NCI-H1417 (cell line): Measurements from ENCODE around the gene NDUFS8.

Source experiments
- DNase-seq, 3 experiments: peaks; one replicate each; lab custom pipeline; 2025; lab: John Stamatoyannopoulos, UW

Gene NDUFS8

GRCh38 chr11:68036717-68037239 is 6.3 kb downstream of the NDUFS8 start:
- no peak for DNase-seq

DNA sequence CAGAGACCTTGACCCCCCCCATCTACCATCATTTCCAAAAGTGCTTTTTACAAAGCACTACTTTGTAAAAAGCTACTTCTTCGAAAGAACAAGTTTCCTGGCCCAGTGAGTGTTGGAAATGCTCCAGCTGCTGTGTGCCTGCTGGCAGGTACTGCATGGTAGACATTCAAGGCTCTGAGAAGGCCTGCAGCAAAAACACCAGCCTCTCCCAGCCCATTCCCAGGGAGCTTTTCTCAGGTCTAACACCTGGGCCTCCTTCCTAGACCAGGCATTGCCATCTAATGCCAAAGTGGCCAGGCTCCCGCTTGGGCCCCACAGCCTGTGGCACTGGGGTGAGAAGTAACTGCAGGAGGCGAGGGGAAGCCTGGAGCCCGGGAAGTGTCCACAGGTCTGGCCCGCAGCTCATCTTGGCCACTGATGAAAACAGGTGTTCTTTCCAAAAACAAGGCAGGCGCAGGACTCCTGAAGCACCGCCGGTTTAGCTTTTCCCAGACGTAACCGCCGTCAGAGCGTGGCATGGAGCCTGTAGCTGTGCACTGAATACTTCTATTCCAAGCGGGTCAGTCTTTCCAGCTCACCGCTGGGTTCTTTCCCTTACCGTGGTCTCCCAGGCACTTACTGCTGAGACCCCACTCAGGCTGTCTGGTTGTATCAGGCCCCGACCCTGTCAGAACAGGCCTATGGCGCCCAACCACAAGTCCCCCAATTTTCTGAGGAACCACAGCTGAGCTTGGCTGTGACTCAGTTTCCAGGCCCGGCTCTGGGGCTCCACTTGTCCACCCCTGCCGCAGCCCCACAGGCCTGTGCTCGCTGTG is 7.1 kb downstream of the NDUFS8 start:
- DNase-seq: no peak

GRCh38 chr11:68038226-68038717 is 7.8 kb downstream of the NDUFS8 start:
- peak in 2 of 3 experiments; percentile 31 to 63 for DNase-seq

- DNase-seq: no peak
Observed at GRCh38 chr11:68038718-68039525, 8.4 kb downstream of the NDUFS8 start, which contains the start of gene TCIRG1. Gene TCIRG1, plus strand, starts transcription at chr11:68039025. Its CDS starts 2,247 bp downstream, at chr11:68041272.

DNA sequence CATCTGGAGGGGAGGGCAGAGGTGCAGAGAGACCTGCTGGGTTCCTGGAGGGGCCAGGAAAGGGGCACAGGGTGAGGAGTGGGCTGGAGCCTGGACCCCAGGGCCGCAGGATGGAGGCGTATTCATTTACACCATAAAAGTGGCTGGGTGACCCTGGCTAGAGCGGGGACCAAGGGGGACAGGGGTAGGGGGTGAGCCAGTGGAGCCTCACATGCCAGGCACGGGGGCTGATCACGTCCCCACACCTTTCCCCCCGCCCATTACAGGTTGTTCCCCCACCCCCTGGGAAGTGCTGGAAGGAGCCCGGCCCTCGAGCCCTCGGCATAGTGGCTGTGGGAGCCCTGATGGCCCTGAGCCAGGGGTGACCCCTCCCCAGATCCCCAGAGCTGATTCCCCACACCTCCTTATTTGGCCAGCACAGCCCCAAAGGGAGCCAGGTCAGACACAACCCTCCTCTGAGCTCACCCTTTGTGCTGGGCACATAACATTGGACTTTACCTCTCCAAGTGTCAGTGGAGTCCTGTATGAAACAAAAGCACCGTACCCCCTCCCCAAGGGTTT is 9.1 kb downstream of the NDUFS8 start:
- no peak for DNase-seq

DNA sequence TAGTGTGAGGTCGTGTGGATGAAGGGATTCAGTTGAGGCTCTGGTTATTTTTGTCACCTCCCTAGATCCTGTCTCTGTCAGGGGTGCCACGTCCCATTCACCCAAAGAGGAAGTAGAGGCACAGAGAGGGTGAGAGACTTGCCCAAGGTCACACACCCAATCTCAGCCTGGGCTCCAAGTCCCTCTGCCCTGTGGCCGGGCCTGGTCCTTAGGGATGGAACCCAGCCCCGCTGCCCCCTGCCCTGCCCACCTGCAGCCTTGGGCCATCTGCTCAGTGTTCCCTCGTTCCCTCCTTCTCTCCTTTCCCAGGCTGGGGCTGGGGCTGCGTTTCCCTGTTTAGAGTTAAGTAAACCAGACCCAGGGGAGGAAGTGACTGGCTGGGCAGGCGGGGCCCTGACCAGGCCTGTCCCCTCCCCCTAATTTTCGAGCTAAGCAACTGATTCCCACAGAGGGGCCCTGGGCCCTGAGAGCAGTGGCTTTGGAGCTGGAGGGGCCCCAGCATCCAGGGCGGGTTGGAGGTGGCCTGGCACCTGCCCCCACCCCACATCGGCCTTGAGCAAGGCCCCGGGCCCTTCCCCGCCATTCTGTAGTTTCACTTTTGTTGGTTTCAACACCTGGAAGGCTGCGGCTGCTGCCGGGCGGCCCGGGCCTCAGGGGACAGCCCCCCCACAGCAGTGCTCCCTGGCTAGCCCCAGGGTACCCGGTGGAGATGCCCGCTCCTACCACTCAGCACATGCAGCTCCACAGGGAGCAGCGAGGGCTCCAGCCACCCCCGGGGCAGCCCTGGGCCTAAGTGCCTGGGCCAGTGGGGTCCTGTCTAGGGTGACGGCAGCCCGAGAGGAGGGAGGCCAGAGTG is 9.8 kb downstream of the NDUFS8 start:
- DNase-seq: peak in 1 of 3 experiments; percentile 31

DNA sequence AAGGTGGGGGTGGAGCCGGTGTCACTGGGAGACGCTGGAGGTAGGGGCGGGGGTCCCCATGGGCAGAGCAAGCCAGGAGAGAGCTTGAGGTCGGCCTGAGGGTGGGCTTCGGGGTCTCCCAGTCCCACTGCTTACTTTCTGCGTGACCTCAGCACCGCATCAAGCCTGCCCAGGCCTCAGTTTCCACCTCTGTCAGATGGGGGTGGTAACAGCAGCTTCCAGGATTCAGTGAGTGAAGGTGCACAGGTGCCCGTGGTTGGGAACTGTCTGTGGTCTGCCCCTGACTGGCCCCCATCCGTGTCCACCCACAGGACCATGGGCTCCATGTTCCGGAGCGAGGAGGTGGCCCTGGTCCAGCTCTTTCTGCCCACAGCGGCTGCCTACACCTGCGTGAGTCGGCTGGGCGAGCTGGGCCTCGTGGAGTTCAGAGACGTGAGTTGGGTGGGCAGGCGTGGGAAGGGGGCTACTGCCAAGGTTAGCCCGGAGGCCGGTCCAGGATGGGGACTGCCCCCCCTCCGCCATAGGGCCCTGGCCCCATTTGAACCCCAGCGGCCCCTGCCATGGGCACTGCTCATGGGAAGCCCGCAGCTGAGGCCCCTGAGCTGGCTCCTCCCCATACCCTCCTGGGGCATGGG is 10.6 kb downstream of the NDUFS8 start:
- DNase-seq: no peak

DNA sequence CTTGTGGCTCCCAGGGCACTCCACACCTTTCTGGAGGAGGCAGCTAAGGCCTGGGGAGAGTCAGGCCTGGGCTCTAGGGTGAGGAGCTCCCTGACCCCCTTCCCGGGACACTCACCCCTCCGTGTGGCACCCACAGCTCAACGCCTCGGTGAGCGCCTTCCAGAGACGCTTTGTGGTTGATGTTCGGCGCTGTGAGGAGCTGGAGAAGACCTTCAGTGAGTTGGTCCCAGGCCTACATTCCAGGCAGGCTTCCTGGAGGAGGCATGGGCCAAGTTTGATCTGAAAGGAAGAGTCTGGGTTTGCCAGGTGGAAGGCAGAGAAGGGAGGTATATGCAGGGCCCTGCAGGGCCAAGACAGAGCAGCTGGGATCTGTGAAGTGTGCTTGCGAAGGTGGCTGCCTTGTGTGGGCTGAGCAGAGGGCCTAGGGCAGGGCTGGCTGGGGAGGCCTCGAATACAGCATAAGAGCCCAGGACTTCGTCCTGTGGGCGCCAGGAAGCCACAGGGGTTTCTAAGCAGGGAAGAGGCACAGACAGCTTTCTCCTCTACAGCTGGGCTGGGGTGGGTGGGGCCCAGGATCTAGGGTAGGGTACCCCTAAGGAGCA is 11.2 kb downstream of the NDUFS8 start:
- no peak for DNase-seq

- DNase-seq: no peak
Observed at GRCh38 chr11:68042219-68043028, 11.9 kb downstream of the NDUFS8 start.

DNA sequence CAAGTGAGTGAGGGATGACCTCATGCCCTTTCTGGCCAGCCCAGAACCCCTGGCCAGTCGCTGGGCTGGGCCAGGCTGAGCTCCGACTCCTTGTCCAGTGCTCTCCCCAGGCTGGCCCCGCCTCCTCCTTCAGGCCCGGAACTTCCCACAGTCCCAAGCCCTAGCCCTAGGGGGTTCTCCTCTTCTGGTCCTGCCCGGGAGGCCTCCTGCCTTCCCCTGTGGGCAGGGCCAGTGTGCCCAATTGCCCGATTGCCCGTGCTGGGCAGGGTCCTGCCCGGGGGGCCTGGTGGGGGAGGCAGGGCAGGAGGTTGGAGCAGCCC is 12.5 kb downstream of the NDUFS8 start:
- DNase-seq: no peak

DNA sequence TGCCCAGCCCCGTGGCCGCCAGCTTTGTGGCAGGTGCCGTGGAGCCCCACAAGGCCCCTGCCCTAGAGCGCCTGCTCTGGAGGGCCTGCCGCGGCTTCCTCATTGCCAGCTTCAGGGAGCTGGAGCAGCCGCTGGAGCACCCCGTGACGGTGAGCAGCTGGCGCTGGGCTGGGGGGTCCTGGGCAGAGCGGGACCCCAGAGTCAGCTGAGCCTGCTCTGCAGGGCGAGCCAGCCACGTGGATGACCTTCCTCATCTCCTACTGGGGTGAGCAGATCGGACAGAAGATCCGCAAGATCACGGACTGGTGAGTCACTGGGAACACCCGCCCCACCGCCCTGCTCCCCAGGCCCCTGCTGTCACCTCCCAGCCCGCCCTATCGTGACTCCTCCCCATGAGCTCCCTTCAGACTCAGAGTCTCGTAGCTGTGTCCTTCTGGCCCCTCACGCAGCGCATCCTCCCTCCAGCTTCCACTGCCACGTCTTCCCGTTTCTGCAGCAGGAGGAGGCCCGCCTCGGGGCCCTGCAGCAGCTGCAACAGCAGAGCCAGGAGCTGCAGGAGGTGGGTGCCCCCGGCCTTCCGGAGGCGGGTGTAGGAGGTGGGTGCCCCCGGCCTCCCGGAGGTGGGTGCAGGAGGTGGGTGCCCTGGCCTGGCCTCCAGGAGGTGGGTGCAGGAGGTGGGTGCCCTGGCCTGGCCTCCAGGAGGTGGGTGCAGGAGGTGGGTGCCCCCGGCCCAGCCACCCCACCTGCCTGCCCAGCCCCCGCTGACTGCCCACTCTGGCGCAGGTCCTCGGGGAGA is 13.1 kb downstream of the NDUFS8 start:
- peak in 2 of 3 experiments; percentile 83 to 86 for DNase-seq

GRCh38 chr11:68044145-68044813 is 13.8 kb downstream of the NDUFS8 start:
- DNase-seq: peak in 2 of 3 experiments; percentile 81 to 88

- no peak for DNase-seq
Observed at GRCh38 chr11:68044898-68045351, 14.4 kb downstream of the NDUFS8 start.

GRCh38 chr11:68047437-68048290 is 17.2 kb downstream of the NDUFS8 start:
- DNase-seq: no peak

- no peak for DNase-seq
Observed at GRCh38 chr11:68048681-68049508, 18.4 kb downstream of the NDUFS8 start.
